HG03060 (cell line): ENCODE results near the gene ZNF254.
"Not testable (repeated sequence)": the region's sequence is repeated elsewhere in the genome, so short reads cannot be mapped to it uniquely, and the experiment has no call there.

Experiments used
- ATAC-seq: cut with Tn5 transposase; IDR thresholded peaks from one replicate; pipeline ENCODE4 v1.9.1; 2021; ENCODE audit warnings: low read depth, moderate number of reproducible peaks; ENCODE audit not compliant: unreplicated experiment

Gene ZNF254

DNA sequence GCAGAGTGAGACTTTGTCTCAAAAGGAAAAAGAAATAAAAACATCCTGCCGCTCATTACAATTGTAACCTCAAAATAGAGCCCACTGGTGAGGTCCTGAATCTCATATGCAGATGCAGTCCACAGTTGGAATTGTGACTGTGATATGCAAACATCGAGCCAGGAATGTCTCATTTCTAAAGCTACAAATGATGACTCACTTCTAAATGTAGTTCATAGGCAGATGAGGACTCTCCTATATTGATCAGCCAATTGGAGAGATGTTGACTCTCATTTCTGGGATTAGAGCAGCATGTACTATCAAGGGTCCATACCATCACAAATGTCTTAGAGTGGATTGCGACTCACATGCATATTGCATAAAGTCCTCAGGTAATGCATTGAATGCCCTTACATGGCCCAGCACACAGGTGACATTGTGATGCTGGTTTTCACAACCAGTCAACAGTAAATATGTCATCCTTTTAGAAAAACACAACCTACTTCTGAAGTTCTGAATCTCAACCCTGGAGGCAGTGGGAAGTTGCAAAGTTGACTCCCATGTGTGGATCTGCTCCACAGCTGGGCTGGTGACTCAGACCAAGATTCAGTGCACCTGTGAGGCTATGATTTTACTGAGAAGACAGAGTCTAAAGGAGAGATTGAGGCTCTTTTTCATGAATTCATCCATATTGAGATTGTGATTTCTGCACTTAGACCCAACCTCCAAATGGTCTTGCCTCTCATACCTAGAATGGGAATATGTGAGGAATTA, 16.9 kb upstream of the ZNF254 start:
- ATAC-seq, result no peak

DNA sequence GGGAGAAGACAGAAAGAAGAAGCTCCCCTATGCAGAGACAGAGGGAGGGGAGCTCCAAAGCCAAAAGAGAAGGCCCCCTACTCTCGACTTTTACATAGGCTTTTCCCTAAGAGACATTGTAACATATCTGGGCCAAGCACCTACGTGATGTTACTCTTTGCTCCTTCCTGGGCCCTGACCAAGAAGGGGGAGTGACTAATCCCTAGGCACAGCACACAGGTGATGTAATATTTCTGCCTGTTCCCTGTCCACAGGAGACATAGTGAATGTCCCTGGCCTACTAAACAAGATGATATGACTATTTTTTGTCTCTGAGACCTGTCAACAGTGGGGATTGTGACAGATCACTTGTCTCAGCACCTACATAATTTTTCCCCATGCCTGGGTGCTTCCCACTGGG, 15.9 kb upstream of the ZNF254 start:
- no peak for ATAC-seq

DNA sequence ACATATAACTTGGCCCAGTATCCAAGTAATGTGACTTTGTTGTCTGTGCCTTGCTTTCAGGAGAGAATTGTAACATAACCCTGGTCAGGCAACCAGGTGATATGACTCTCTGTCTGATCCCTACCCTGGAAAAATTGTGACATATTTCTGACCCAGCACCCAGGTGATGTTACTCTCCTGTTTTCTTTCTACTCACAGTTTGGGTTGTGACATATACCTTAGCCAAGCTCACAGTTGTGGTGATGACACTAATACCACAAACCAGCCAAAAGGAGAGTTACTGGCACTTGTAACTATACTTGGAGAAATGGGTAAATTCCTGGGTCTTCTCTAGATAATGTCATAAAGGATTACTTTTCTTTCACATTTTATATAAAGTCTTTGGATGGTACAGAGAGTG, 14.3 kb upstream of the ZNF254 start:
- no peak for ATAC-seq

DNA sequence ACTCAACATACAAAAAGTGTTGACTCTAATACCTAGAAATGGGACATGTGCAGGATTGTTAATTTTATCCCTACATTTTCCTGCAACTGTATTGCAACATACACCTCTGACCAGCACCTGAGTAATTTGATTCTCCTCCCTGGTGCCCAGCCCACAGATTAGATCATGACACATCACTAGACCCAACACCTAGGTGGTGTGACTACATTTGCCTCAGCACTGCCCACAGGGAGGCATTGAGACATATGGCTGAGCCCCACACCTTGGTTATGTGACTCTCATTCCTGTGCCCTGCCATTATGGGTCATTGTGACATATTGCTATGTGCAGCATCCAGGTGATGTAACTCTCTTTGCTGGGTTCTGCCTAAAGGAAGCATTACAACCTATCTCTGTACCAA, 13.2 kb upstream of the ZNF254 start:
- ATAC-seq, result no peak

DNA sequence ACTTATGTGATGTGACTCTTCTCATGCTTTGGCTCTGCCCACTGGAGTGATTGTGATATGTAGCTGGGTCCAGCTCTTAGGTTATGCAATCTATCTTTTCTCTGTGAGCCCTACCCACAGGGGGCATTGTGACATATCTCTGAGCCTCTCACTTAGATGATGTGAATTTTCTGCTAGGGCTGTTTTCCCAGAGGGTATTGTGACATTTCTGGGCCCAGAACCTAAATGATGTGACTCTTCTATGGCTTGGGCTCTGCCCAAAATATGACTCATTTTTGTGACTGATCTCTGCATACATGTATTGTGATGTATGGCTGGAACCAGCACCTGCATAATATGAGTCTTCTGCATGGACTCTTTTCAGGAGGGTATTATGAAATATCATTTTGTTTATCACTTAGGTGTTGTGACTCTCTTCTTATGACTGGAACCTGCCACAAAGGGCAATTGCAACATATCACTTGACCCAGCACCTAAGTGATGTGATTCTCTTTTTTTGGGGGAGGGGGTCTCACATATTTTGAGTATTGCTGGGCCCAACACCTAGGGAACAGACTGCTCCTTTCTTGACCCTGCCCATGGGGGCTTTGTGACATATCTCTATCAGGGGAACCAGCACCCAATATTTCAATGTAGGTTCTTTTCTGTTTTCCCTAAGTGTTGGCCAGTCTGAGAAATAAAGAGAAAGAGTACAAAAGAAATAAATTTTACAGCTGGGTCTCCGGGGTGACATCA, 12.1 kb upstream of the ZNF254 start:
- ATAC-seq, result no peak

DNA sequence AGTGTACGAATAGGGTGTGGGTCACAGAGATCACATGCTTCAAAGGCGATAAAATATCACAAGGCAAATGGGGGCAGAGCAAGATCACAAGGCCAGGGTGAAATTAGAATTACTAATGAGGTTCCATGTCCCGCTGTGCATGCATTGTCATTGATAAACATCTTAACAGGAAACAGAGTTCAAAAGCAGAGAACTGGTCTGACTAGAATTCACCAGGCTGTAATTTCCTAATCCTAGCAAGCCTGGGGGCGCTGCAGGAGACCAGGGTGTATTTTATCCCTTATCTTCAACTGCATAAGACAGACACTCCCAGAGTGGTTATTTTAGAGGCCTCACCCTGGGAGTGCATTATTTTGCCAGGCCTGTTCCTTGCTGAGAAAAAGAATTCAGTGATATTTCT, 11.5 kb upstream of the ZNF254 start:
- ATAC-seq, result not testable (repeated sequence)

DNA sequence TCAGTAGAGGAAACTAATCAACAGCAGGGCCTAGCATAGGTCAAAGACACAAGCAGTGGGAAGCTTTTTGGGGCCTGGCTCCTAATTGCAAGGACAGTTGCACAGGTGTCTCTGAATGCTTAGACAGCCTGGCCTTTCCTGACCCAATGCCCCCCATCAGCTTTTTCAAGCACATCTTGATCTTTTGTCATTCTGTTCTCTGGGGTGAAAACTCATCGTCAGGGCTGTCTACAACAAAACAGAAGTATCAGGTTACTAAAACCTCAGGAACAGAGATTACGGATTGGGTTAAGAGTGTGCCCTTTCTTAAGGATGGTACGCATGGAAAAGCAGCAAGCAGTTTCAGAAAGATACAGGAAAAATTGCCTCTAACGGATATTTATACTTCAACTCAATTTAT, 8.3 kb upstream of the ZNF254 start:
- no peak for ATAC-seq

DNA sequence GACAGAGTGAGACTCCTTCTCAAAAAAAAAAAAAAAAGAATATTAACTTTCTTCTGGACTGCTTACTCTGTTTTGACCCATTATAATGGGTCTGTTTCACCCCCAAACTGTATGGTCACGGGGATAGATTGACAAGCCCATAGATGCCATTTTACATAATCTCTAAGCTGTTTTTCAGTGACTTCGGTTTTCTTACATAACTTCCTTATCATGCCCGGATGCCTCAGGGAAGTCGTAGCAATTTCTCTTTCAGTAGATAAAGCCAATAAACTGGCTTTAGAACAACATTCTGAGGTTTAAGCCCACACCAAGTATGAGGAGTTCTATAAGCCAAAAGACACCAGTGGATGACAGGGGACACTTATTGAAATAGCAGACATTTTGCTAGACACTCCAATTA, 5.9 kb upstream of the ZNF254 start:
- no peak for ATAC-seq

DNA sequence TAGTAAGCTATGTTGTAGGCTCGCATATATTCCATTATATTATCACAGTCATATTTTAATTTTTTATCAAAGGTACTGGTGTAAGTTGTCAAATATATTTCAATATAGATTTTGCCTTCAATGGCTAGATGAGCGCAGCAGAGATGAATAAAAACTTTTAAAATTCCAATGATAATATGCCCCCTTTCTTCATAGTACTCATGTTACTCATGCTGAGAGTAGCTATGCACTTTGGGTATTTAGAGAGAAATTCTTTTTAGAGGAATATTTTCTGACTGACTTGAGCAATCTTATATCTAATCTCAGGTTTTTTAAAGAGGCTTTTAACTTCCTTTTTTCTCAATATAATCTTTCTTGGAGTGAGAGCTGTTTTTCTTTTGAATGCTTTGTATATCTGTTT, 11.4 kb downstream of the ZNF254 start:
- no peak for ATAC-seq

DNA sequence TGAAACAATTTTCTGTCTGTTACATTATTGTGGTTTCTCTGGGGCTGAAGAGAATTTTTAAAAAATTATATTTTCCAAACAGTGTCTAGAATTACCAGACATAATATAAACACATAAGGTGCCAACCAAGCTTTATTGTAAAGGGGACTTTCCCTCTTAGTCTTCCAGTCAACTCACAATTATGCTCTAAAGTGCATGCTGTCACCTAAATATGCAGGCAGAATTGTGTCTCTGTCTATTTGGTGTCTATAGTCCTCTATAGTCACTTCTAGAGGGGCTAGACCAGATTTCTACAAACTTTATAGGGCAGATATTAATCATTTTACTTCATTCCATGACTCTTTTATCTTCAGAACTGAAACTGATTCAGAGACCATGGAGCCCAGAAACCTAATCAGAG, 12.8 kb downstream of the ZNF254 start:
- no peak for ATAC-seq

DNA sequence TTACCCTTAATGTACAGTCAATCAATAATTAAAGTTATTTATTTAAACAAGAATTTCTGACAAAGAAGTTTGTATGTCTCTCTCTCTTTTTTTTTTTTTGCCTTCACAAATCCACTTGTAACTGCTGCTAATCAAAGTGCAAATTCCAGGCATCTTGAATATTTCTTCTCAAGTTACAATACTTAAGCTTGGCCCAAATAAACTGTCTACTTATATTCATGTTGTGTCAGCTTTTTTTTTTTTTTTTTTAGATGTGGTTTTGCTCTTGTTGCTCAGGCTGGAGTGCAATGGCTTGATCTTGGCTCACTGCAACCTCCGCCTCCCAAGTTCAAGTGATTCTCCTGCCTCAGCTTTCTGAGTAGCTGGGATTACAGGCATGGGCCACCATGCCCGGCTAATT, 13.6 kb downstream of the ZNF254 start:
- not testable (repeated sequence) for ATAC-seq

DNA sequence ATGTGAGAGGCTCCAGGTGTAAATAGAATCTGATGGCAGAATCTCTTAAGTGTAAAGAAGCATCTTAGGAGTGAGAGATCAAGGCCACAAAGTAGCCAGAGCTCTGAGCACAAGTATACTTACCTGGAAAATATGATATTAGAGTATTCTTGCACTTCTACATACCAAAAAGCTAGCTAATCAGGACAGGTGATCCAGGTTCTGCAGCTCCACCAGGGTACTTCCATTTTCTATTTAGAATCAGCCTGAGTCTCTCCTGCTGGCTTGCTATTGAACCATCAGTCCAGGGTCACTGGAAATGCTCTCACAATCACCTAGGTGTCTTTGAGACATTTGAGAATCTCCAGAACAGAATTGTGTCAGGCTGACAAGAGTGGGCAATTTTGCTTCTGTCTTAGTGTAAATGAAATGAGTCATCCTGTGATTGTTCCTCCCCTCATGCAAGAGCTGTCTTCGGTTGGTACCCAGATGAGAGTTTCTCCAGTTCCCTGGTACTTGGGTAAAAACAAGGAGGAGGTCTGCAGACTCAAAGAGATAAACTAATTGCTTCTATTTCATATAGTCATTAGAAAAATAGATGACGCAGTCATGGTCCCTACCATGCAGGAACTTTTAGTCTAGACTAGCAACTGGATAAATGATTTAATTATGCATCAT, 14.6 kb downstream of the ZNF254 start:
- ATAC-seq, result no peak

DNA sequence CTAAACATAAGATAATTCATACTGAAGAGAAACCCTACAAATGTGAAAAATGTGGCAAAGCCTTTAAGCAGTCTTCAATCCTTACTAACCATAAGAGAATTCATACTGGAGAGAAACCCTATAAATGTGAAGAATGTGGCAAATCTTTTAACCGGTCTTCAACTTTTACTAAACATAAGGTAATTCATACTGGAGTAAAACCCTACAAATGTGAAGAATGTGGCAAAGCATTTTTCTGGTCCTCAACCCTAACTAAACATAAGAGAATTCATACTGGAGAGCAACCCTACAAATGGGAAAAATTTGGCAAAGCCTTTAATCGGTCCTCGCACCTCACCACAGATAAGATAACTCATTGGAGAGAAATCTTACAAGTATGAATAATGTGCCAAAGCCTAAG, 40.6 kb downstream of the ZNF254 start:
- no peak for ATAC-seq

DNA sequence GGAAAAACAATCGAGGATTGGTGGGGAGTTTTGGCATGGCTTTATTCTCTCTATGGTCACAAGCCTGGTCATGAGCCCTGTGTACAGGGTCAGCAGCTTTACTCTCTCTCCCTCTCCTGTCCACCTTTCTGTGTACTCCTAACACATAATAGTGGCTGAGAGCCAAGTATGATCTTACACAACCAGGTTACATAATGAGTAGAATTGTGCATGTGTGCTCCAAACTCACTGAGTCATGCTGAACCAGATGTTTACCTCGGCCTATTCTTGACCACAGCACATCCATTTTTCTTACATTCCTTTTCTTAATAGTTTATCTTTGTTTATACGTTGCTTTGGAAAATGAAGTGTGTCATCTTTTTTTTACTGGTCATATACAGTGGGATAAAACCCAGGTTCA, 53.1 kb downstream of the ZNF254 start:
- ATAC-seq, result no peak

DNA sequence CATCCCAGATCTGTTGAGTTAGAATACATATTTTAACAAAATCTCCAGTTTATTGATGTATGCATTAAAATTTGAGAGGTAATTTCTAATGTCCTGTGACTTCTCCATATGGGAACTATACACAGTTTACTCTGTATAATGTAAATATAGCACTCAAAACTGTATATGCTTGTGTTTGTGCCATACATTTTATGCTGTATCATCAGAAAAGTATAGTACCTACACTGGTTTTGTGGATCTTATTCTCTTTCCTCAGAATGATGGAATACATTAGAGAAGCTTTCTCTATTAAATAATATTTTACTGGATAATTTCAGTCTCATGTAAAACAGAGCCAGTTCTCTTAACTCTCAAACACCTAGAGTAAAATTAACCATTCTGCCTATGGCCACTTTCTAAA, 53.6 kb downstream of the ZNF254 start:
- ATAC-seq, result no peak

DNA sequence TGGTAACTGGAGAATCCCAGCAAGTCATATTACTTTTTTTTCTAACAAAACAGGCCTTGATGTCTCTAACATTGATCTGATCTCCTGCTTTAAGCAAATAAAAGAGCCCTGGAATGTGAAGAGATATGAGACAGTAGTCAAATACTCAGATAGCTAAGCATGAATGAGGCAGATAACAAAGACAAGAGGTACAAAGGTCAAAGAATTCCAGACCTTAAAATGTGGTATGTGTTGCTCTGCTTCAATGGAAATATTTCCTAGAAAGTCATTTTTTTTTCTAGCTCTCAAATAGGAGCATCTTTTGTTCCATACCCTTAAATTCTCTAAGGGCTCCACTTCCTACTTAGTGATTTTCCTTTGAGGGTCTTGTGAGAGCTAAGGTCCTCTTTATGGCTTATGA, 54.6 kb downstream of the ZNF254 start:
- ATAC-seq, result no peak

DNA sequence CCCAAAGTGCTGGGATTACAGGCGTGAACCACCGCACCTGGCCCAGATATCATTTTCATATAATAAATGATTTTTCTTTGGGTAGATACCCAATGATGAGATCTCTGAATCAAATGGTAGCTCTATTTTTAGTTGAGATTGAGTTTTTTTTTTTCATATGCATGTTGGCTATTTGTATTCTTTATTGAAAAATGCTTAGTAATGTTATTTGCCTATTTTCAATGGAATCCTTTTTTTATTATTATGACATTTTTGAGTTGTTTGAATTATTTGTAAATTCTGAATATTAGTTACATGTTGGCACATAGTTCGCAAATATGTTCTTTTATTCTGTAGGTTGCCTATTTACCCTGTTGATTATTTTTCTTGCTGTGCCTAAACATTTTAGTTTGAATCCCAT, 55.8 kb downstream of the ZNF254 start:
- no peak for ATAC-seq

DNA sequence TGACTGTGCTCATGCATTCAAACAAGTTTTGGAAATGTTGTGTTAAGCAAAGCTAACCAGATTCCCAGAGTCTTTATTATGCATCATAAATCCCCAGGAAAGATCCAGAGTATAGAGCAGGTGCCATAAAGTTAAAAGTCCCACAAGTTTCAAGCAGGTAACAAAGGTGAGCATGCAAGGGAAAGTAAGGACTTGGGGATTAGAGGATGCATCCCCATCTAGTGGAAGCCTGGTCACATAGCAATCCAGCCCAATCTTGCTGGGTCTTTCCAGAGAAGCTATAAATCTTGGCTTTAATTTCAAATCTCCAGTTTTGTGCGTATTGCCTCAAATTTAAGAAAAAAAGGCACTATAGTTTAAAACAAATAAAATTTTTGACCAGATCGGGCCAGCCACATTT, 72.7 kb downstream of the ZNF254 start:
- ATAC-seq, result no peak

DNA sequence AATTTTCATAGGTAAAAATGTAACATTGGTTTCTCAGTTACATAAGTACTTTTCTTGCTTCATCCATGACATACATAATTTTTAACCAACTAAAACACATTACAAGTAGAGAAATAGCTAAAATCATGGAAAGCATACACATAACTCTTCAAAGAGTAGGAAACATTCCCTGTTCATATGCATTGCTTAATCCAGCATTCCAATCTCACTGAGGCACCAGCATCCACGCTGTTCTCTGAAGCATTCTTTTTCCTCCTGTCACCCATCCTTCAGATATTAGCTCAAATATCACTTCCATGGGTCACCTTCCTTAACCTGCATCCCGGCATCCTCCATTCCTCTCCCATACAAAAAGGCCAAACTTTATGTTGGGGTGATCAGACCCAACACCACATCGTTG, 79.1 kb downstream of the ZNF254 start:
- no peak for ATAC-seq

DNA sequence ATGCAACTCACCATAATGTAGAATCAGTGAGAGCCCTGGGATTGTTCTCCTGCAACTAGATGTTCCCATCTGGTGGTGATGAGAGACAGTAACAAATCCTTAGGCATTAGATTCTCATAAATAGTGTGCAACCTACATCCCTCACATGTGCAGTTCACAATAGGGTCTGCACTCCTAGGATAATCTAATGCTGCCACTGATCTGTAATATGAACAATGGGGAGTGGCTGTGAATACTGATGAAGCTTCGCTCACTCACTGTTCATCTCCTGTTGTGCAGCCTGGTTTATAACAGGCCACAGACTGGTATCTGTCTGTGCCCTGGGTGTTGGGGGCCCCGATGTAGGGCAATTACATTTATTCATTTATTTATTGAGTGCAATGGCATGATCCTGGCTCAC, 86.9 kb downstream of the ZNF254 start:
- no peak for ATAC-seq

DNA sequence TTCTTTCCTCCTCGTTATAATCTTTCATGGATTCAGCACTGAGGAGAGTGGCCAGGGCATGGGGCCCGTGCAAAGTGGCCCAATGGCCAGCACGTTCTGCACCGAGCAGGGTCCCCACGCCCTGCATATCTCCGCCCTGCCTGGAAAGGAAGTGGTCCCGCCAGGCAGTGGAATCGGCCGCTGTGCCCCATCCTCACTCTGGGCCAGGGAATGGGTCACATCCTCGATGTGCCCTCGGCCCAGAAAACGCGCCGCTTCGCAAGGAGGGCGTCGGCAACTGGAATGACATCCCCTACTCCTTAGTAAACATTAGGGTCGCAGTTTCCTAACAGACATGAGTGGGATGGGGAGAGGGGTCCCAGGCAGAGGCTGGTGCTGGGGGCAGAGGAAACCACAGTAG, 90.7 kb downstream of the ZNF254 start:
- no peak for ATAC-seq

DNA sequence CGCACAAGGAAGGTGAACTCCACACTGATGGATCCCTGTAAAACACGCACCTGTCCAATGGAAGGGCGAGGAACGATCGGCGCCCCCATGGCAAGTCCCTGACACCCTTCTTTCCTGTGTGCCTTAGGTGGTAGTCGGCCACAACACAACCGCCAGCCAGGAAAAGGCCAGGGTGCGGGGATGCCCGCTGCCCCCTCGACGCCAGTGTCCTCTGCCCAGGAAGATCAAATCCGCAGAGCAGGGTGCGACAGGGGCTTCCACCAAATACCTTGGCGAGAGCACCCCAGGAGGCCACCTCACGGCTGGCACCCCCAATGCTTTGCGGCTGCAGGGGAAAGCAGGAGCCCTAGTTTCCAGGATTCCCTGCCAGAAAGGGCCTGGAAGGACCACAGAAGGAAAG, 91.2 kb downstream of the ZNF254 start:
- ATAC-seq, result no peak
